CD14-positive monocyte (primary cell): ENCODE measurements around the gene ZNF419. TPM values are rescaled to one million over a fixed set of nuclear protein-coding genes. Genes with fewer than 3 reads are reported as not detected.
A peak's percentile ranks its signal among the peaks of the same experiment; 100 is the strongest.
"Not testable (repeated sequence)": the region's sequence is repeated elsewhere in the genome, so short reads cannot be mapped to it uniquely, and the experiment has no call there.

Experiments used
- DNase-seq, 3 donors: peaks; one replicate each; pipeline ENCODE4 v3.0.0-alpha.2; 2011 to 2022
- H2AFZ ChIP-seq: 2 replicates; pipeline ENCODE4 v1.6.0; 2012; ENCODE audit warnings: mild to moderate bottlenecking, low read depth, low read length, inconsistent platforms; ENCODE audit not compliant: insufficient read depth, poor library complexity, severe bottlenecking
- H3K27ac ChIP-seq, 2 donors: 1 replicate in 1 of 2; 2 replicates in 1 of 2; pipeline ENCODE4 v1.5.1; 2012 to 2013; ENCODE audit warnings: low read length in 2 of 2, control low read depth in 1 of 2, inconsistent platforms in 1 of 2, low read depth in 1 of 2, mild to moderate bottlenecking in 1 of 2
- H3K27me3 ChIP-seq, 2 donors: one replicate each; pipeline versions ENCODE4 v1.6.0 to v1.6.1; 2011 to 2013; ENCODE audit warnings: low read length in 2 of 2; ENCODE audit not compliant: control insufficient read depth in 2 of 2, insufficient read depth in 2 of 2
- H3K36me3 ChIP-seq, 2 donors: replicated peaks in 1 of 2; 1 replicate in 1 of 2; 2 replicates in 1 of 2; pipeline versions ENCODE4 v1.5.1 to v1.6.1; 2012 to 2013; ENCODE audit warnings: low read length in 2 of 2, control low read depth in 1 of 2, inconsistent platforms in 1 of 2, mild to moderate bottlenecking in 1 of 2; ENCODE audit not compliant: insufficient read depth in 2 of 2, control insufficient read depth in 1 of 2
- H3K4me1 ChIP-seq, 2 donors: 1 replicate in 1 of 2; 2 replicates in 1 of 2; pipeline versions ENCODE4 v1.5.1 to v1.6.1; 2012 to 2013; ENCODE audit warnings: low read length in 2 of 2, control low read depth in 1 of 2, inconsistent platforms in 1 of 2, mild to moderate bottlenecking in 1 of 2, moderate library complexity in 1 of 2; ENCODE audit not compliant: insufficient read depth in 2 of 2, control insufficient read depth in 1 of 2
- H3K4me2 ChIP-seq: replicated peaks from 2 replicates; pipeline ENCODE3; 2012; ENCODE audit warnings: low read length, moderate library complexity, mild to moderate bottlenecking; ENCODE audit not compliant: poor library complexity, severe bottlenecking; ENCODE audit errors: extremely low read depth
- H3K4me3 ChIP-seq, 3 experiments: fragments of 200-600 bp in 1 of 3; sonication (generic) in 1 of 3; replicated peaks in 1 of 3; 1 replicate in 2 of 3; 2 replicates in 1 of 3; pipeline ENCODE4 v1.5.1; 2011 to 2013; ENCODE audit warnings: low read length in 3 of 3, mild to moderate bottlenecking in 3 of 3, control low read depth in 2 of 3, low read depth in 2 of 3, inconsistent platforms in 1 of 3, moderate library complexity in 1 of 3
- H3K79me2 ChIP-seq: 2 replicates; pipeline ENCODE4 v1.6.0; 2012; ENCODE audit warnings: mild to moderate bottlenecking, control low read depth, inconsistent platforms, low read length, moderate library complexity; ENCODE audit not compliant: insufficient read depth
- H3K9ac ChIP-seq: 2 replicates; pipeline ENCODE4 v1.6.0; 2017; ENCODE audit warnings: low read length, mild to moderate bottlenecking; ENCODE audit not compliant: insufficient read depth, poor library complexity, severe bottlenecking
- H3K9me3 ChIP-seq, 2 donors: replicated peaks in 1 of 2; 1 replicate in 1 of 2; 2 replicates in 1 of 2; pipeline versions ENCODE4 v1.5.1 to v1.6.1; 2012 to 2013; ENCODE audit warnings: low read length in 2 of 2, control low read depth in 1 of 2; ENCODE audit not compliant: control insufficient read depth in 1 of 2, insufficient read depth in 1 of 2
- H4K20me1 ChIP-seq: 2 replicates; pipeline ENCODE4 v1.6.0; 2012; ENCODE audit warnings: mild to moderate bottlenecking, low read length, control low read depth, moderate library complexity; ENCODE audit not compliant: insufficient read depth
- H3K27ac Mint-ChIP-seq, 7 donors: one replicate each; pipeline ENCODE4 v1.8.0; 2020; ENCODE audit warnings: mild to moderate bottlenecking in 7 of 7, mixed read lengths in 7 of 7, moderate library complexity in 6 of 7, inconsistent platforms in 2 of 7
- H3K27me3 Mint-ChIP-seq, 3 donors: one replicate each; pipeline ENCODE4 v1.8.0; 2021 to 2022; ENCODE audit warnings: low read depth in 3 of 3, mild to moderate bottlenecking in 3 of 3, mixed read lengths in 3 of 3, moderate library complexity in 3 of 3, inconsistent platforms in 1 of 3
- H3K36me3 Mint-ChIP-seq, 2 donors: one replicate each; pipeline ENCODE4 v1.8.0; 2020; ENCODE audit warnings: mixed read lengths in 2 of 2, inconsistent platforms in 1 of 2, mild to moderate bottlenecking in 1 of 2
- H3K4me1 Mint-ChIP-seq: one replicate; pipeline ENCODE4 v1.8.0; 2020; ENCODE audit warnings: mild to moderate bottlenecking, mixed read lengths
- H3K4me3 Mint-ChIP-seq, 2 donors: one replicate each; pipeline ENCODE4 v1.8.0; 2020; ENCODE audit warnings: mild to moderate bottlenecking in 2 of 2, mixed read lengths in 2 of 2, moderate library complexity in 1 of 2
- H3K9me3 Mint-ChIP-seq, 7 donors: one replicate each; pipeline ENCODE4 v1.8.0; 2020 to 2022; ENCODE audit warnings: mixed read lengths in 7 of 7, mild to moderate bottlenecking in 6 of 7, moderate library complexity in 6 of 7, inconsistent platforms in 2 of 7
- WGBS: methylation state at CpG from one replicate; pipeline ENCODE4 v1.1.5; 2013; ENCODE audit warnings: missing lambda C conversion rate; ENCODE audit not compliant: insufficient coverage; 5-methylcytosine and 5-hydroxymethylcytosine counted together
- intact Hi-C, 2 donors: fragments of 100-400 bp; cut with micrococcal nuclease; formaldehyde crosslinking; loops; one replicate each; pipeline versions ENCODE4 v1.15.0 to v1.15.1; 2023
- polyA plus RNA-seq, 3 donors: library from polyadenylated mRNA; depleted of rRNA in 1 of 3; unstranded in 2 of 3; stranded (reverse) in 1 of 3; fragments of 300-500 nt in 2 of 3; fragments of >200 nt in 1 of 3; fragmentation: Illumina TruSeq in 2 of 3; gene quantifications; 1 replicate in 2 of 3; 2 replicates in 1 of 3; pipeline ENCODE4 v1.2.3, GENCODE V29; 2012 to 2021
- TF ChIP-seq, protein P1 (sequence below): fragments of 200-600 bp; IDR thresholded peaks from one replicate; pipeline ENCODE4 v1.8.0; 2022; ENCODE audit warnings: antibody characterized with exemption, mild to moderate bottlenecking

The ZNF419 gene
- polyA plus RNA-seq, 3 donors = 1.3 to 1.6 (median 1.4) TPM

DNA sequence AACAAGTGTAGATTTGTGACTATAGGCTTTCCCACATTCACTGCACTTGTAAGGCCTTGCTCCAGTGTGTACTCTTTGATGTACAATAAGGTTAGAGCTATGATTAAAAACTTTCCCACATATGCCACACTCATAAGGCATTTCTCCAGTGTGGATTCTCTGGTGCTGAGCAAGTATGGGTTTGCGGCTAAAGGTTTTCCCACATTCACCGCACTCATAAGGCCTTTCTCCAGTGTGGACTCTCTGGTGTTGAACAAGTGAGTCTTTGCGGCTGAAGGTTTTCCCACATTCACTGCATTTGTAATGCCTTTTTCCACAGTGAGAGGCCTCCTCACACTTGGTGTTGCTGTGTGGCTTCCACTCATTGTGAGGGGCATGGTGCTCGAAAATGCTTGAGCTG is 13.9 kb upstream of the ZNF419 start:
- no peak overlapping the region for H2AFZ ChIP-seq
- 96% methylated on average over 3 of the region's 4 CpGs for WGBS
- DNase-seq = no peak
- Mint-ChIP-seq H3K27me3 (peaks cover 0 to 2% (median 0%) of the 10 kb centered on the region in 3 donors), H3K36me3 (peaks cover 32 to 54% of the 10 kb centered on the region in 2 donors), H3K9me3 (peaks cover 63 to 100% (median 95%) of the 10 kb centered on the region in 7 donors), H3K27ac (no peak overlapping the region), H3K4me1 (peaks cover 13% of the 10 kb centered on the region), H3K4me3 (no peak overlapping the region)
- H3K79me2 ChIP-seq = no peaks in the 10 kb centered on the region
- H3K27me3 ChIP-seq = no peaks in the 10 kb centered on the region
- H4K20me1 ChIP-seq = no peaks in the 10 kb centered on the region
- H3K9me3 ChIP-seq = peaks cover 59 to 95% of the 10 kb centered on the region in 2 donors
- TF ChIP-seq, protein P1, sequence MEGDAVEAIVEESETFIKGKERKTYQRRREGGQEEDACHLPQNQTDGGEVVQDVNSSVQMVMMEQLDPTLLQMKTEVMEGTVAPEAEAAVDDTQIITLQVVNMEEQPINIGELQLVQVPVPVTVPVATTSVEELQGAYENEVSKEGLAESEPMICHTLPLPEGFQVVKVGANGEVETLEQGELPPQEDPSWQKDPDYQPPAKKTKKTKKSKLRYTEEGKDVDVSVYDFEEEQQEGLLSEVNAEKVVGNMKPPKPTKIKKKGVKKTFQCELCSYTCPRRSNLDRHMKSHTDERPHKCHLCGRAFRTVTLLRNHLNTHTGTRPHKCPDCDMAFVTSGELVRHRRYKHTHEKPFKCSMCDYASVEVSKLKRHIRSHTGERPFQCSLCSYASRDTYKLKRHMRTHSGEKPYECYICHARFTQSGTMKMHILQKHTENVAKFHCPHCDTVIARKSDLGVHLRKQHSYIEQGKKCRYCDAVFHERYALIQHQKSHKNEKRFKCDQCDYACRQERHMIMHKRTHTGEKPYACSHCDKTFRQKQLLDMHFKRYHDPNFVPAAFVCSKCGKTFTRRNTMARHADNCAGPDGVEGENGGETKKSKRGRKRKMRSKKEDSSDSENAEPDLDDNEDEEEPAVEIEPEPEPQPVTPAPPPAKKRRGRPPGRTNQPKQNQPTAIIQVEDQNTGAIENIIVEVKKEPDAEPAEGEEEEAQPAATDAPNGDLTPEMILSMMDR = no peak
- H3K27ac ChIP-seq = no peak overlapping the region
- H3K4me1 ChIP-seq = peaks cover 12 to 15% of the 10 kb centered on the region in 2 donors
- H3K4me3 ChIP-seq = peak overlapping the region in 1 of 3 experiments; percentile 87
- no peak overlapping the region for H3K4me2 ChIP-seq
- no peak overlapping the region for H3K9ac ChIP-seq
- peaks cover 19 to 45% of the 10 kb centered on the region in 2 donors for H3K36me3 ChIP-seq
- intact Hi-C loops = no loop called here

DNA sequence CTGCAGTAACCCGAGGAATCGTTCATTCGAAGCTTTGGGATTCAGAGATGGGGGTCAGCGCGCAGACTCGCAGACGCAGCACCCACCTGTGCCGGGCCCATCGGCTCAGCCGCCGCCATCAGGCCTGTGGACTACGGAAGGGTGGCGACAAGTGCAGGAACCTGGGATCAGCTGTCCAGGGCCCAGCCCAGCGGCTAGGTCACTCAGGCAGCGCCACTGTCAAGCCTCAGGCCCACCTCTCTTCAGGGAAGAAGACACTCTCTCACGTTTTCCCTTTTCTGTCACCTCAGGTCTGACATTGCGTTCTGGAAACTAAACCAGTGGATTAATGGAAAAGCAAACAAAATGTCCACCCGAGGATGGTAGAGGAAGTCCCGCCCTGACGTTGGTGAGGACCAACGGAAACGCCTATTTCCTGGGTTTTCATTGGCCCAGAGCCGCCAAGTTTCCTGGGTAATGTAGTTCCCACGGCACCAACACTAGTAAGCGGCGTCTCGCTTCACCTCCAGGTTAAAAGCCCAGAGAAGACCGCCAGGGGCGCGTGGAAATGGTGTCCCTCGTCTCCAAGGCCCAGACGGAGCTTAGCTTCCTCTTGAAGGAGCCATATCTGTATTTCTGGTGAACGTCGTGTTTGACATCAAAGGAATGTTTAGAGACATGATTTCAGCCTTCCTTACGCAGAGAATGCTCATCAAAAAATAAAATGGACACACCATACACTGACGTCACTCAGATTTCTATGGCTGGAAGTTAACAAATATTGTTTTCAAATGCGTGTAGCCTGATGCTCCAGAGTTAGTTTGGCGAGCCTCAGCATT is 10.2 kb upstream of the ZNF419 start, which contains the start of gene ZNF772:
Gene ZNF772 (minus strand): TSS at position 376 of the 818 bp plus-strand sequence. CDS start 257 bp downstream, at position 119.
- Mint-ChIP-seq H3K27me3 (peaks cover 0 to 2% (median 0%) of the 10 kb centered on the region in 3 donors), H3K36me3 (peaks cover 30 to 40% of the 10 kb centered on the region in 2 donors), H3K4me3 (peak within 1 kb of the TSS; percentile 79 to 92), H3K4me1 (peaks cover 13% of the 10 kb centered on the region), H3K9me3 (peaks cover 50 to 92% (median 83%) of the 10 kb centered on the region in 7 donors), H3K27ac (peak within 1 kb of the TSS; percentile 67 to 92 (median 88))
- H3K9me3 ChIP-seq = peaks cover 64 to 83% of the 10 kb centered on the region in 2 donors
- H4K20me1 ChIP-seq = no peaks in the 10 kb centered on the region
- WGBS = 7% methylated on average over 29 of the region's 38 CpGs
- TF ChIP-seq, protein P1 = peak; percentile 73
- no peaks in the 10 kb centered on the region for H3K79me2 ChIP-seq
- H3K9ac ChIP-seq = peak within 1 kb of the TSS; percentile 73
- H3K4me1 ChIP-seq = peaks cover 12 to 15% of the 10 kb centered on the region in 2 donors
- peak within 1 kb of the TSS; percentile 51 to 91 for H3K27ac ChIP-seq
- peak within 1 kb of the TSS; percentile 74 for H3K4me2 ChIP-seq
- H2AFZ ChIP-seq = peak within 1 kb of the TSS; percentile 98
- peak; percentile 90 to 95 (median 93) for DNase-seq
- H3K36me3 ChIP-seq = peaks cover 19 to 40% of the 10 kb centered on the region in 2 donors
- peak within 1 kb of the TSS; percentile 82 to 95 (median 87) for H3K4me3 ChIP-seq
- intact Hi-C loops = loop anchor here in 1 of 2 donors (1.0 to 5.0 kb wide), 4 partner anchors 40 to 203 kb away; partner anchors contain the start of genes ZNF17, ZNF416, ZNF551 and ZNF749
- H3K27me3 ChIP-seq = no peaks in the 10 kb centered on the region

DNA sequence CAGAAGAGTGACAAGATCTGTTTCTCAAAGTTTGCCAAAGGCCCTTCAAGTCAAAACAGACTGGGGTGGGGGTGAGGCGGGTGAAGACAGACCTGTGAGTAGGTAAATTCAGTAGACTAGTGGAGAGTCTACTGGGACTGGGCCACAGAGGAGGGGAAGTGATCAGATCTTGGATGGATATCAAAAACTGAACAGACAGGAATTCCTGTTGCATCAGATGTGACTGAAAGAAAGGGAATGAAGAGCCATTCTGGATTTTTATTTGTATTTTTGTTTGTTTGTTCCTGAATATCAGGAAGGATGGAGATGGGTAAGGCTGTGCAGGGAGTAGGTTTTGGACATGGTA is 722 bp downstream of the ZNF419 start:
- DNase-seq, H3K4me1 ChIP-seq, H3K27ac Mint-ChIP-seq, H3K27me3 Mint-ChIP-seq, H3K27ac ChIP-seq, H2AFZ ChIP-seq, H3K27me3 ChIP-seq, H3K4me2 ChIP-seq, H3K9ac ChIP-seq, H3K79me2 ChIP-seq, H4K20me1 ChIP-seq: not testable (repeated sequence)
- no CpG with 5 or more reads among the region's 1 CpG for WGBS
- peak overlapping the region in 1 of 3 experiments; percentile 92 for H3K4me3 ChIP-seq
- Mint-ChIP-seq H3K4me3 (peak overlapping the region; percentile 69 to 83), H3K4me1 (peaks cover 11% of the 10 kb centered on the region), H3K36me3 (peaks cover 32 to 34% of the 10 kb centered on the region in 2 donors), H3K9me3 (peaks cover 45 to 67% (median 53%) of the 10 kb centered on the region in 7 donors)
- intact Hi-C loops = loop anchor here in 1 of 2 donors (10.0 kb wide), 1 partner anchor 53 kb away; the partner anchor contains the start of gene ZNF749
- H3K36me3 ChIP-seq = peaks cover 10 to 31% of the 10 kb centered on the region in 2 donors
- peaks cover 36 to 45% of the 10 kb centered on the region in 2 donors for H3K9me3 ChIP-seq
